ENCODE measurements around the gene BUB1. TPM values are rescaled to one million over a fixed set of nuclear protein-coding genes. Genes with fewer than 3 reads are reported as not detected.

The BUB1 gene
- total and polyA plus RNA-seq, 2 of the 8 experiments (the other 6 are each of a cell fraction or from before 2014, with no cell fraction given): 48.4 to 113 TPM

GRCh38 chr2:110647777-110648176, 30.1 kb downstream of the BUB1 start:
- Histone ChIP-seq H2BK20ac (ENCODE audit: low read length) (no peak overlapping the region), H2AFZ (ENCODE audit: low read length) (no peak overlapping the region), H3K4me1 (replicated peaks in 1 of 4; ENCODE audit: control insufficient read depth in 3 of 4, insufficient read depth in 4 of 4, low read length in 3 of 4) (no peaks in the 10 kb centered on the region), H2BK12ac (ENCODE audit: low read depth, low read length) (no peak overlapping the region), H3K23ac (ENCODE audit: insufficient read length) (no peak overlapping the region), H3K27me3 (replicated peaks in 1 of 4; ENCODE audit: control insufficient read depth in 3 of 4, extremely low read depth in 1 of 4, insufficient read depth in 3 of 4, low read length in 3 of 4) (no peaks in the 10 kb centered on the region), H4K20me1 (replicated peaks in 1 of 2; ENCODE audit: control insufficient read depth in 1 of 2, insufficient read depth in 2 of 2, low read length in 2 of 2) (peaks cover 0 to 2% of the 10 kb centered on the region in 2 experiments), H4K5ac (ENCODE audit: insufficient read length, low read depth, low read length) (no peak overlapping the region), H3K18ac (ENCODE audit: extremely low read depth, low read length) (no peak overlapping the region), H3K14ac (ENCODE audit: insufficient read length) (no peak overlapping the region), H3K4me2 (ENCODE audit: insufficient read depth in 1 of 2, low read depth in 2 of 2, low read length in 2 of 2) (no peak overlapping the region), H3K56ac (replicated peaks; ENCODE audit: insufficient read length, low read depth, low read length) (no peak overlapping the region), H3K36me3 (ENCODE audit: control insufficient read depth in 2 of 4, insufficient read depth in 4 of 4, low read length in 3 of 4) (peaks cover 9 to 79% (median 54%) of the 10 kb centered on the region in 4 experiments), H3K79me1 (ENCODE audit: low read depth, low read length) (peaks cover 2% of the 10 kb centered on the region), H2AK5ac (ENCODE audit: low read depth, low read length) (no peak overlapping the region), H3K27ac (ENCODE audit: low read depth, low read length) (no peak overlapping the region), H3K4me3 (ENCODE audit: extremely low read depth in 1 of 4, insufficient read depth in 2 of 4, low read depth in 3 of 4, low read length in 4 of 4) (no peak overlapping the region), H4K8ac (ENCODE audit: extremely low read depth, insufficient read depth, low read length) (no peak overlapping the region), H3K9ac (replicated peaks in 1 of 4; ENCODE audit: extremely low read depth in 1 of 4, low read depth in 3 of 4, low read length in 3 of 4) (no peak overlapping the region; a peak in 1 of 7 replicates), H2BK15ac (ENCODE audit: low read length) (no peak overlapping the region), H3K23me2 (ENCODE audit: low read depth, low read length) (peaks cover 2% of the 10 kb centered on the region; the same call in 1 of the 2 replicates), H2BK5ac (ENCODE audit: low read depth, low read length) (no peak overlapping the region), H2BK120ac (replicated peaks; ENCODE audit: low read depth, low read length) (no peak overlapping the region), H3K4ac (replicated peaks; ENCODE audit: insufficient read length, low read depth, low read length) (no peak overlapping the region), H3K79me2 (ENCODE audit: control insufficient read depth in 1 of 2, insufficient read depth in 2 of 2, low read length in 2 of 2) (peaks cover 0 to 44% of the 10 kb centered on the region in 2 experiments; a peak in 2 of 4 replicates), H4K91ac (replicated peaks; ENCODE audit: insufficient read length, low read length) (no peak overlapping the region), H3K9me3 (ENCODE audit: insufficient read depth in 2 of 2, low read depth in 1 of 2, low read length in 1 of 2) (no peaks in the 10 kb centered on the region)
- WGBS, 2 experiments (ENCODE audit: extremely low coverage in 1 of 2, insufficient coverage in 1 of 2, insufficient read length in 1 of 2, insufficient replicate concordance in 2 of 2, low coverage in 1 of 2, low lambda C conversion rate in 2 of 2, missing lambda C conversion rate in 1 of 2): 95% methylated on average over 3 of the region's 3 CpGs; no CpG with 5 or more reads in 1 of the 2 experiments
- POLR2A ChIA-PET (ENCODE audit: partially characterized antibody): interaction anchor here (2.2 to 5.7 kb wide), 2 partner anchors 9 to 10 kb away, joined by 8 to 25 read pairs; no protein-coding TSS in a partner anchor
- CTCF ChIA-PET (ENCODE audit: partially characterized antibody): no interaction called here
- DNase-seq (ENCODE audit: low read depth in 1 of 2, low spot score in 2 of 2) (no peak), FAIRE-seq (no peak)
- TF ChIP-seq RBBP5 (IDR thresholded peaks at IDR 0.05; ENCODE audit: borderline replicate concordance, low read depth, low read length) (no peak), MAX (IDR thresholded peaks at IDR 0.05) (no peak), GABPA (IDR thresholded peaks at IDR 0.05; ENCODE audit: borderline replicate concordance, insufficient read depth, low read length) (no peak), SIX5 (IDR thresholded peaks at IDR 0.05; ENCODE audit: low read depth, low read length) (no peak), TAF7 (optimal IDR thresholded peaks at IDR 0.05; ENCODE audit: borderline replicate concordance, low read depth, low read length) (no peak), BRCA1 (IDR thresholded peaks at IDR 0.05; ENCODE audit: low read depth, low read length) (no peak), CHD2 (IDR thresholded peaks at IDR 0.05; ENCODE audit: low read length) (no peak), SP1 (IDR thresholded peaks at IDR 0.05; ENCODE audit: low read depth, low read length) (no peak), JUND (IDR thresholded peaks at IDR 0.05; ENCODE audit: low read length) (no peak), TAF1 (IDR thresholded peaks at IDR 0.05; ENCODE audit: low read depth, low read length) (no peak), RAD21 (IDR thresholded peaks at IDR 0.05 in 1 of 2, conservative IDR thresholded peaks at IDR 0.05 in 1 of 2; ENCODE audit: low read depth in 2 of 2, low read length in 2 of 2) (no peak), RNF2 (IDR thresholded peaks at IDR 0.05; ENCODE audit: borderline replicate concordance, low read depth, low read length, missing control alignments, poor library complexity, severe bottlenecking) (no peak), POU5F1 (IDR thresholded peaks at IDR 0.05; ENCODE audit: low read depth, low read length) (no peak), PHF8 (conservative IDR thresholded peaks at IDR 0.05; ENCODE audit: low read depth, low read length) (no peak)
